Fibroblast of villous mesenchyme (primary cell): Measurements from ENCODE around the gene ZFYVE28. TPM values are rescaled to one million over a fixed set of nuclear protein-coding genes. Genes with fewer than 3 reads are reported as not detected.
A peak's percentile ranks its signal among the peaks of the same experiment; 100 is the strongest.
"Not testable (repeated sequence)": the region's sequence is repeated elsewhere in the genome, so short reads cannot be mapped to it uniquely, and the experiment has no call there.

Source experiments
- DNase-seq: peaks from one replicate; pipeline ENCODE4 v3.0.0-alpha.2; 2010; ENCODE audit warnings: low read depth
- H3K4me3 ChIP-seq: 2 replicates; pipeline ENCODE4 v1.5.1; 2011; ENCODE audit warnings: low read depth, mild to moderate bottlenecking, low read length
- CTCF ChIP-seq: IDR thresholded peaks from 2 replicates; pipeline ENCODE4 v1.5.1; 2012; ENCODE audit warnings: low read depth, mild to moderate bottlenecking, low read length; ENCODE audit not compliant: insufficient read depth
- small RNA-seq: library from RNA; depleted of rRNA; stranded (forward); fragments of <200 nt; gene quantifications from one replicate; pipeline ENCODE3, GENCODE V24; 2012
- total RNA-seq: library from RNA; depleted of rRNA; stranded (reverse); fragments of >200 nt; gene quantifications from 2 replicates; pipeline ENCODE4 v1.2.3, GENCODE V29; 2012

ZFYVE28 gene
- total RNA-seq, 1 donor, result 12.1 TPM

GRCh38 chr4:2236944-2237666 is 181.3 kb downstream of the ZFYVE28 start:
- TF ChIP-seq CTCF, result no peak
- no peak for DNase-seq
- H3K4me3 ChIP-seq, result no peak overlapping the region

GRCh38 chr4:2231082-2231481 is 187.4 kb downstream of the ZFYVE28 start:
- no peak overlapping the region for H3K4me3 ChIP-seq
- no peak for DNase-seq
- no peak for TF ChIP-seq CTCF

- no peak overlapping the region for H3K4me3 ChIP-seq
Measured at GRCh38 chr4:2226261-2226660, 192.2 kb downstream of the ZFYVE28 start.

GRCh38 chr4:2222838-2223237 is 195.6 kb downstream of the ZFYVE28 start:
- no peak for DNase-seq
- no peak overlapping the region for H3K4me3 ChIP-seq
- TF ChIP-seq CTCF, result no peak

More at GRCh38 chr4:2226261-2226660, 192.2 kb downstream of the ZFYVE28 start:
- no peak for DNase-seq
- TF ChIP-seq CTCF, result no peak

- DNase-seq, H3K4me3 ChIP-seq: not testable (repeated sequence)
Measured at GRCh38 chr4:2221378-2221777, 197.1 kb downstream of the ZFYVE28 start.

- DNase-seq, result peak; percentile 71
- TF ChIP-seq CTCF, result peak; percentile 97
- no peak overlapping the region for H3K4me3 ChIP-seq
Measured at GRCh38 chr4:2220016-2220630, 198.3 kb downstream of the ZFYVE28 start.

Small RNAs within 50 kb of the gene (small RNA-seq; reads per million reads assigned to genes)
- not detected for gene COX6B1P5

Other genes starting within 250 kb of the ZFYVE28 start
- 8.7 and 9.1 TPM in 2 replicates for gene HAUS3, start 176.5 kb downstream of the ZFYVE28 start, total RNA-seq
- 1.6 and 4.7 TPM in 2 replicates for gene POLN, start 176.5 kb downstream of the ZFYVE28 start, total RNA-seq
- 43.5 and 44.9 TPM in 2 replicates for gene MXD4, start 156.5 kb downstream of the ZFYVE28 start, total RNA-seq
- gene CFAP99, start 310 bp upstream of the ZFYVE28 start, total RNA-seq, result not detected in 2 replicates
- 63.9 and 64.7 TPM in 2 replicates for gene RNF4, start 50.5 kb upstream of the ZFYVE28 start, total RNA-seq
- gene FAM193A, start 118.0 kb upstream of the ZFYVE28 start, total RNA-seq, result 16.8 and 23.7 TPM in 2 replicates